HG02763 (cell line): ENCODE data around the gene HSPA1B.
"Not testable (repeated sequence)": the region's sequence is repeated elsewhere in the genome, so short reads cannot be mapped to it uniquely, and the experiment has no call there.

Experiments
- ATAC-seq: cut with Tn5 transposase; IDR thresholded peaks from one replicate; pipeline ENCODE4 v1.9.1; 2021; ENCODE audit warnings: mild to moderate bottlenecking, moderate library complexity; ENCODE audit not compliant: unreplicated experiment

Gene HSPA1B

DNA sequence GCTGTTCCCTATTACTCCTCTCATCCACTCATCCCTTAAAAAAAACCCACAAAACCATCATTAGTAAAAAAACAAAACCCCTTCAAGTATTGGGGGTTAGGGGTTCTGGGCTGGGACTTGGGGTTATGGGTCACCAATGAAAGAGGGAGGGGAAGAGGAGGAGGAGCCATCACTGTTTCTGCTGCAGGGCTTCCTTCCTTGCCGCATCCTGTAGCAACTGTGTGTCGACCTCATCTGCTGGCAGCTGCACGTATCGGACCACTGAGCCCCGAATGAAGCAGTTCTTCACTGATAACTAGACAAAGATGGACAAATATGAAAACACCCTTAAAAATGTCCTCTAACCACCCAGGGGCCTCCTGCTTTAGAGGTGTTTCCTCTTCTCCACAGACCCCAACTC lies 29.9 kb upstream of the HSPA1B start:
- no peak for ATAC-seq

DNA sequence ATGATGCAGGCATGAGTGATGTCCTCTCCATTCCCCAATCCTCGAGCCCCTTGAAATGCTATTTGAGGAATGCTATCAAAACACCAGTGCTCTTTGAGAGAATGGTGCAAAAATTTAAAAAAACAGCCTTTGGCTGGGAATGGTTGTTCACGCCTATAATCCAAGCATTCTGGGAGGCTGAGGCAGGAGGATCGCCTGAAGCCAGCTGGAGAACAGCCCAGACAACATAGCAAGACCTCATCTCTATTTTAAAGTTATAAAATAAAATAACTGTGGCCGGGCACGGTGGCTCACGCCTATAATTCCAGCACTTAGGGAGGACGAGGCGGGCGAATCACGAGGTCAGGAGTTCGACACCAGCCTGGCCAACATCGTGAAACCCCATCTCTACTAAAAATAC lies 27.8 kb upstream of the HSPA1B start:
- ATAC-seq, result no peak

- not testable (repeated sequence) for ATAC-seq
Observed at GRCh38 chr6:31801031-31801927, 26.3 kb upstream of the HSPA1B start.

DNA sequence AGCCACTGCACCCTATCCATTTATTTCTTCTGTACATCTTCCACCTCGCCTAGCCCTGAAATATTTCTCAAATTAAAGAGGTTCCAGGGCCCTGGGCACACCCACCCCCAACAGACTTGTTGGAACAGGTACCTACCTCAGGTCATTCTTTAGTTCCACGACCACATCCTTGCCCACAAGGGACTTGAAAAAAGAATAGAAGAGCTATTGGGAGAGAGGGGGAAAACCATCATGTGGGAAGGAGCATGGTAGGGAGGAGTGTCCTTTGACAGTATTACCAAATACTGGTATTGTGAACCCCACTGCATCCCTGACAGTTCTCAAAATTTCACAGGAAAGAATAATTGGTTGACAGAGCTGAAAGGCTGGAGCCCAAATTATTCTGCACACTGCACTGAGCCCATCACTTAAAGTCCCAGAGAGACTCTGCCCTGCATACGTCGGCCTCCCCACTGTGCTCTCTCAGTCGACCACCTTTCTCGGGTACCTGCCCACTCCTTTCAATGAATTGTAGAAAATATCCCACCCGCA lies 21.5 kb upstream of the HSPA1B start:
- no peak for ATAC-seq

GRCh38 chr6:31806470-31807272 lies 20.9 kb upstream of the HSPA1B start, which contains the start of gene LSM2:
Gene LSM2 (minus strand): TSS chr6:31806966. CDS start chr6:31806757, 209 bp downstream.
- peak; percentile 88 for ATAC-seq

- not testable (repeated sequence) for ATAC-seq
Observed at GRCh38 chr6:31808599-31808998, 18.9 kb upstream of the HSPA1B start.

- no peak for ATAC-seq
Observed at GRCh38 chr6:31811645-31812044, 15.9 kb upstream of the HSPA1B start.

- no peak for ATAC-seq
Observed at GRCh38 chr6:31813465-31813849, 14.1 kb upstream of the HSPA1B start.

DNA sequence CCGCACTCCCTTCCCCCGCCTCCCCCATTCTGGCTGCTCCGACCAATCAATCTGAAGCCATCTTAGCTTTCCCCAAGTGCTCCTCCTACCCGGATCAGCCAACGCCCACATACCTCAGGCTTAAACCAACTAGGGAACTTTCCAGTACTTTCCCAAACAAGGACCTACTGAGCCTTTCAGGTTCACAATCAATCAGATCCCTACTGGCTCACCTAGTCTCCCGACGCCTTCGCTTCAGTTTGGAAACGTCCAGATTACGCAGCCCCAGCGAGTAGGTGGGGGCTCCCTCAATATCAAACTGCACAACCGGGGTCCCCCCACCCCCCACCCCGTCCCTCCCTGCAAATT lies 12.9 kb upstream of the HSPA1B start:
- ATAC-seq, result no peak

- peak; percentile 48 for ATAC-seq
Observed at GRCh38 chr6:31815025-31815838, 12.3 kb upstream of the HSPA1B start, which contains the start of the genes HSPA1A and HSPA1L. Gene HSPA1A (plus strand): TSS chr6:31815543. CDS start chr6:31815757, 214 bp downstream. Gene HSPA1L (minus strand): TSS chr6:31815283. CDS start chr6:31811972, 3,311 bp downstream.

DNA sequence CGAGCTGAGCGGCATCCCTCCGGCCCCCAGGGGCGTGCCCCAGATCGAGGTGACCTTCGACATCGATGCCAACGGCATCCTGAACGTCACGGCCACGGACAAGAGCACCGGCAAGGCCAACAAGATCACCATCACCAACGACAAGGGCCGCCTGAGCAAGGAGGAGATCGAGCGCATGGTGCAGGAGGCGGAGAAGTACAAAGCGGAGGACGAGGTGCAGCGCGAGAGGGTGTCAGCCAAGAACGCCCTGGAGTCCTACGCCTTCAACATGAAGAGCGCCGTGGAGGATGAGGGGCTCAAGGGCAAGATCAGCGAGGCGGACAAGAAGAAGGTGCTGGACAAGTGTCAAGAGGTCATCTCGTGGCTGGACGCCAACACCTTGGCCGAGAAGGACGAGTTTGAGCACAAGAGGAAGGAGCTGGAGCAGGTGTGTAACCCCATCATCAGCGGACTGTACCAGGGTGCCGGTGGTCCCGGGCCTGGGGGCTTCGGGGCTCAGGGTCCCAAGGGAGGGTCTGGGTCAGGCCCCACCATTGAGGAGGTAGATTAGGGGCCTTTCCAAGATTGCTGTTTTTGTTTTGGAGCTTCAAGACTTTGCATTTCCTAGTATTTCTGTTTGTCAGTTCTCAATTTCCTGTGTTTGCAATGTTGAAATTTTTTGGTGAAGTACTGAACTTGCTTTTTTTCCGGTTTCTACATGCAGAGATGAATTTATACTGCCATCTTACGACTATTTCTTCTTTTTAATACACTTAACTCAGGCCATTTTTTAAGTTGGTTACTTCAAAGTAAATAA lies 10.2 kb upstream of the HSPA1B start:
- not testable (repeated sequence) for ATAC-seq

GRCh38 chr6:31817929-31818511 lies 9.5 kb upstream of the HSPA1B start:
- ATAC-seq, result not testable (repeated sequence)

GRCh38 chr6:31819871-31820299 lies 7.7 kb upstream of the HSPA1B start:
- no peak for ATAC-seq

DNA sequence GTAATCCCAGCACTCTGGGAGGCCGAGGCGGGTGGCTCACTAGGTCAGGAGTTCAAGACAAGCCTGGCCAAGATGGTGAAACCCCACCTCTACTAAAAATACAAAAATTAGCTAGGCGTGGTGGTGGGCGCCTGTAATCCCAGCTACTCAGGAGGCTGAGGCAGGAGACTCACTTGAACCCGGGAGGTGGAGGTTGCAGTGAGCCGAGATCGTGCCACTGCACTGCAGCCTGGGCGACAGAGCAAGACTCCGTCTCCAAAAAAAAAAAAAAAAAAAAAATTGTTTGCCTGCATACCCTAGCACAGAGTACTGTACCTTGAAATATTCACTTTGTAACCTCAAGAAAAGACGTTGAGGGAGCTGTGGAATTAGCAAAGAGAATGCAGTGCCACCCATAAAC lies 7.1 kb upstream of the HSPA1B start:
- not testable (repeated sequence) for ATAC-seq

GRCh38 chr6:31821301-31822035 lies 6.1 kb upstream of the HSPA1B start:
- peak; percentile 41 for ATAC-seq

GRCh38 chr6:31822036-31822821 lies 5.3 kb upstream of the HSPA1B start:
- peak; percentile 48 for ATAC-seq

DNA sequence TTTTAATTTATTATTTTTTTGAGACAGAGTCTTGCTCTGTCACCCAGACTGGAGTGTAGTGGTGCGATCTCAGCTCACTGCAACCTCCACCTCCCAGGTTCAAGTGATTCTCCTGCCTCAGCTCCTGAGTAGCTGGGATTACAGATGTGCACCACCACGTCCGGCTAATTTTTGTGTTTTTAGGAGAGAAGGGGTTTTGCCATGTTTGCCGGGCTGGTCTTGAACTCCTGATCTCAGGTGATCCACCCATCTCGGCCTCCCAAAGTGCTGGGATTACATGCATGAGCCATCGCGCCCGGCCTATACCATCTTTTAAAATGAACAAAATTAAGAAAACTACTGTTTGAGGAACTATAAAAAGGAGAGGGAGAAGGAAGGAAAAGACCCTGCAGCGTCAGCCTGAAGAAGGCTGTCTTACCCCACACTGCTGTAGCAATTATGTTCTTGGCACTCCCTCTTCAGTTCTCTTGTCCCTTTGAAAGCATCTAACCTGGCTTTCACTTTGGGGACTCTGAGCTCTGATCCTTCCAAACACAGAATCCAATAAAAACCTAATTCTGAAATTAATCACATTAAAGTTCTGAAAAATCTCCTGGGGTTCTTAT lies 3.8 kb upstream of the HSPA1B start:
- not testable (repeated sequence) for ATAC-seq
